Neural cell (in vitro differentiated cells): ENCODE results near the gene HDAC9. TPM values are rescaled to one million over a fixed set of nuclear protein-coding genes. Genes with fewer than 3 reads are reported as not detected.

Experiments
- H2AFZ ChIP-seq: fragments of 200-600, 300-800 bp; sonication (generic), shearing (Covaris generic); 2 replicates; pipeline ENCODE4 v1.6.0; 2014; ENCODE audit warnings: low read depth, mild to moderate bottlenecking, antibody characterized with exemption, low read length, moderate library complexity
- H3F3A ChIP-seq: fragments of 200-600 bp; shearing (Covaris generic); 2 replicates; pipeline ENCODE4 v1.6.1; 2016; ENCODE audit warnings: mild to moderate bottlenecking, moderate library complexity, mixed read lengths, antibody characterized with exemption, low read length; ENCODE audit not compliant: insufficient read depth, poor library complexity, severe bottlenecking
- H3K27ac ChIP-seq: fragments of 200-600, 300-800 bp; sonication (generic), shearing (Covaris generic); 2 replicates; pipeline ENCODE4 v1.5.1; 2014; ENCODE audit warnings: mild to moderate bottlenecking, low read length, moderate library complexity
- H3K27me3 ChIP-seq: fragments of 300-800, 200-600 bp; sonication (generic), shearing (Covaris generic); 2 replicates; pipeline ENCODE4 v1.6.0; 2014; ENCODE audit warnings: mild to moderate bottlenecking, low read depth, low read length, moderate library complexity; ENCODE audit not compliant: insufficient read depth
- H3K36me3 ChIP-seq: fragments of 300-800, 200-600 bp; sonication (generic), shearing (Covaris generic); 2 replicates; pipeline ENCODE4 v1.5.1; 2014; ENCODE audit warnings: mild to moderate bottlenecking, antibody characterized with exemption, low read length, moderate library complexity; ENCODE audit not compliant: insufficient read depth
- H3K4me2 ChIP-seq: fragments of 300-800, 200-600 bp; sonication (generic), shearing (Covaris generic); 2 replicates; pipeline ENCODE4 v1.6.0; 2014; ENCODE audit warnings: mild to moderate bottlenecking, low read length
- H3K4me3 ChIP-seq: fragments of 300-800, 200-600 bp; sonication (generic), shearing (Covaris generic); 2 replicates; pipeline ENCODE4 v1.5.1; 2014; ENCODE audit warnings: mild to moderate bottlenecking, low read length, moderate library complexity
- H3K79me2 ChIP-seq: fragments of 200-600 bp; shearing (Covaris generic); replicated peaks from 2 replicates; pipeline ENCODE4 v1.6.0; 2014; ENCODE audit warnings: mild to moderate bottlenecking, low read length, moderate library complexity; ENCODE audit not compliant: insufficient read depth
- H3K9ac ChIP-seq: fragments of 300-800, 200-600 bp; sonication (generic), shearing (Covaris generic); 2 replicates; pipeline ENCODE4 v1.6.1; 2016; ENCODE audit warnings: mild to moderate bottlenecking, low read length, mixed read lengths
- H3K9me2 ChIP-seq: fragments of 200-600 bp; shearing (Covaris generic); 2 replicates; pipeline ENCODE4 v1.6.1; 2016; ENCODE audit warnings: mild to moderate bottlenecking, low read length, mixed read lengths; ENCODE audit not compliant: insufficient read depth
- H3K9me3 ChIP-seq: fragments of 200-600, 300-800 bp; sonication (generic), shearing (Covaris generic); 2 replicates; pipeline ENCODE4 v1.6.1; 2016; ENCODE audit warnings: mild to moderate bottlenecking, mixed run types, low read length, moderate library complexity, mixed read lengths
- H4K20me1 ChIP-seq: fragments of 200-600 bp; shearing (Covaris generic); 2 replicates; pipeline ENCODE4 v1.6.1; 2016; ENCODE audit warnings: mild to moderate bottlenecking, mixed run types; ENCODE audit not compliant: insufficient read depth
- EP300 ChIP-seq: fragments of 450-650 bp; conservative IDR thresholded peaks from 2 replicates; pipeline ENCODE4 v1.6.1; 2014; ENCODE audit warnings: antibody characterized with exemption, mild to moderate bottlenecking, moderate library complexity; ENCODE audit not compliant: poor library complexity, severe bottlenecking
- EZH2 ChIP-seq: fragments of 200-600, 300-800 bp; shearing (Covaris generic), sonication (generic); IDR thresholded peaks from 2 replicates; pipeline ENCODE4 v1.6.1; 2014; ENCODE audit warnings: antibody characterized with exemption, low read length, borderline replicate concordance, mild to moderate bottlenecking; ENCODE audit not compliant: insufficient read depth, poor library complexity, severe bottlenecking
- MXI1 ChIP-seq: fragments of 450-650 bp; conservative IDR thresholded peaks from 2 replicates; pipeline ENCODE4 v1.6.1; 2014; ENCODE audit warnings: antibody characterized with exemption, mild to moderate bottlenecking; ENCODE audit not compliant: poor library complexity, severe bottlenecking
- POLR2AphosphoS5 ChIP-seq: IDR thresholded peaks from 2 replicates; pipeline ENCODE4 v1.6.1; 2012
- RAD21 ChIP-seq: fragments of 450-650 bp; conservative IDR thresholded peaks from 2 replicates; pipeline ENCODE4 v1.6.1; 2014; ENCODE audit warnings: antibody characterized with exemption, mild to moderate bottlenecking, moderate library complexity
- SMC3 ChIP-seq: fragments of 450-650 bp; conservative IDR thresholded peaks from 2 replicates; pipeline ENCODE4 v1.6.1; 2014; ENCODE audit warnings: antibody characterized with exemption, mild to moderate bottlenecking, moderate library complexity; ENCODE audit not compliant: poor library complexity
- TAF1 ChIP-seq: IDR thresholded peaks from 2 replicates; pipeline ENCODE4 v1.6.1; 2012; ENCODE audit warnings: low read depth
- polyA plus RNA-seq: library from polyadenylated mRNA; depleted of rRNA; stranded (reverse); fragments of >200 nt; gene quantifications from 2 replicates; pipeline ENCODE4 v1.2.3, GENCODE V29; 2014
- TF ChIP-seq, protein P1 (sequence below): IDR thresholded peaks from 2 replicates; pipeline ENCODE4 v1.6.1; 2012; ENCODE audit warnings: borderline replicate concordance
- TF ChIP-seq, protein P2 (sequence below): fragments of 450-650 bp; IDR thresholded peaks from 2 replicates; pipeline ENCODE4 v1.5.1; 2014; ENCODE audit warnings: antibody characterized with exemption, mild to moderate bottlenecking, moderate library complexity; ENCODE audit not compliant: poor library complexity, severe bottlenecking

Gene HDAC9
- polyA plus RNA-seq, 1 donor from 2014 or later: 15.9 TPM

GRCh38 chr7:18626086-18626485 is 130.5 kb downstream of the HDAC9 start:
- no peak overlapping the region for H3K4me2 ChIP-seq
- no peaks in the 10 kb centered on the region for H3K79me2 ChIP-seq
- H4K20me1 ChIP-seq: no peaks in the 10 kb centered on the region
- no peaks in the 10 kb centered on the region for H3K9me3 ChIP-seq
- H3K36me3 ChIP-seq: no peaks in the 10 kb centered on the region
- TF ChIP-seq, protein P1, sequence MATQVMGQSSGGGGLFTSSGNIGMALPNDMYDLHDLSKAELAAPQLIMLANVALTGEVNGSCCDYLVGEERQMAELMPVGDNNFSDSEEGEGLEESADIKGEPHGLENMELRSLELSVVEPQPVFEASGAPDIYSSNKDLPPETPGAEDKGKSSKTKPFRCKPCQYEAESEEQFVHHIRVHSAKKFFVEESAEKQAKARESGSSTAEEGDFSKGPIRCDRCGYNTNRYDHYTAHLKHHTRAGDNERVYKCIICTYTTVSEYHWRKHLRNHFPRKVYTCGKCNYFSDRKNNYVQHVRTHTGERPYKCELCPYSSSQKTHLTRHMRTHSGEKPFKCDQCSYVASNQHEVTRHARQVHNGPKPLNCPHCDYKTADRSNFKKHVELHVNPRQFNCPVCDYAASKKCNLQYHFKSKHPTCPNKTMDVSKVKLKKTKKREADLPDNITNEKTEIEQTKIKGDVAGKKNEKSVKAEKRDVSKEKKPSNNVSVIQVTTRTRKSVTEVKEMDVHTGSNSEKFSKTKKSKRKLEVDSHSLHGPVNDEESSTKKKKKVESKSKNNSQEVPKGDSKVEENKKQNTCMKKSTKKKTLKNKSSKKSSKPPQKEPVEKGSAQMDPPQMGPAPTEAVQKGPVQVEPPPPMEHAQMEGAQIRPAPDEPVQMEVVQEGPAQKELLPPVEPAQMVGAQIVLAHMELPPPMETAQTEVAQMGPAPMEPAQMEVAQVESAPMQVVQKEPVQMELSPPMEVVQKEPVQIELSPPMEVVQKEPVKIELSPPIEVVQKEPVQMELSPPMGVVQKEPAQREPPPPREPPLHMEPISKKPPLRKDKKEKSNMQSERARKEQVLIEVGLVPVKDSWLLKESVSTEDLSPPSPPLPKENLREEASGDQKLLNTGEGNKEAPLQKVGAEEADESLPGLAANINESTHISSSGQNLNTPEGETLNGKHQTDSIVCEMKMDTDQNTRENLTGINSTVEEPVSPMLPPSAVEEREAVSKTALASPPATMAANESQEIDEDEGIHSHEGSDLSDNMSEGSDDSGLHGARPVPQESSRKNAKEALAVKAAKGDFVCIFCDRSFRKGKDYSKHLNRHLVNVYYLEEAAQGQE: no peak
- TF ChIP-seq SMC3 (no peak), MXI1 (no peak), RAD21 (no peak), TAF1 (no peak), EP300 (no peak)
- TF ChIP-seq, protein P2, sequence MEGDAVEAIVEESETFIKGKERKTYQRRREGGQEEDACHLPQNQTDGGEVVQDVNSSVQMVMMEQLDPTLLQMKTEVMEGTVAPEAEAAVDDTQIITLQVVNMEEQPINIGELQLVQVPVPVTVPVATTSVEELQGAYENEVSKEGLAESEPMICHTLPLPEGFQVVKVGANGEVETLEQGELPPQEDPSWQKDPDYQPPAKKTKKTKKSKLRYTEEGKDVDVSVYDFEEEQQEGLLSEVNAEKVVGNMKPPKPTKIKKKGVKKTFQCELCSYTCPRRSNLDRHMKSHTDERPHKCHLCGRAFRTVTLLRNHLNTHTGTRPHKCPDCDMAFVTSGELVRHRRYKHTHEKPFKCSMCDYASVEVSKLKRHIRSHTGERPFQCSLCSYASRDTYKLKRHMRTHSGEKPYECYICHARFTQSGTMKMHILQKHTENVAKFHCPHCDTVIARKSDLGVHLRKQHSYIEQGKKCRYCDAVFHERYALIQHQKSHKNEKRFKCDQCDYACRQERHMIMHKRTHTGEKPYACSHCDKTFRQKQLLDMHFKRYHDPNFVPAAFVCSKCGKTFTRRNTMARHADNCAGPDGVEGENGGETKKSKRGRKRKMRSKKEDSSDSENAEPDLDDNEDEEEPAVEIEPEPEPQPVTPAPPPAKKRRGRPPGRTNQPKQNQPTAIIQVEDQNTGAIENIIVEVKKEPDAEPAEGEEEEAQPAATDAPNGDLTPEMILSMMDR: no peak
- no peaks in the 10 kb centered on the region for H3F3A ChIP-seq
- no peaks in the 10 kb centered on the region for H3K9me2 ChIP-seq
- H2AFZ ChIP-seq: no peak overlapping the region
- H3K27ac ChIP-seq: no peak overlapping the region
- H3K27me3 ChIP-seq: no peaks in the 10 kb centered on the region
- no peak overlapping the region for H3K9ac ChIP-seq
- no peak overlapping the region for H3K4me3 ChIP-seq

GRCh38 chr7:18626717-18627116 is 131.2 kb downstream of the HDAC9 start:
- no peak for TF ChIP-seq SMC3
- no peak for TF ChIP-seq POLR2AphosphoS5
- TF ChIP-seq EP300: no peak
- TF ChIP-seq RAD21: no peak
- TF ChIP-seq, protein P2: no peak
- TF ChIP-seq TAF1: no peak
- TF ChIP-seq EZH2: no peak
- TF ChIP-seq, protein P1: no peak
- TF ChIP-seq MXI1: no peak

More at GRCh38 chr7:18626717-18627116, 131.2 kb downstream of the HDAC9 start:
- no peaks in the 10 kb centered on the region for H4K20me1 ChIP-seq
- no peaks in the 10 kb centered on the region for H3K9me2 ChIP-seq
- no peak overlapping the region for H2AFZ ChIP-seq
- H3K36me3 ChIP-seq: no peaks in the 10 kb centered on the region
- H3K9ac ChIP-seq: no peak overlapping the region
- H3F3A ChIP-seq: no peaks in the 10 kb centered on the region
- H3K4me2 ChIP-seq: no peak overlapping the region
- no peaks in the 10 kb centered on the region for H3K79me2 ChIP-seq
- H3K9me3 ChIP-seq: no peaks in the 10 kb centered on the region
- H3K4me3 ChIP-seq: no peak overlapping the region
- no peaks in the 10 kb centered on the region for H3K27me3 ChIP-seq
- no peak overlapping the region for H3K27ac ChIP-seq
